HFF-Myc (cell line): Measurements from ENCODE around the gene GNG4.

Source experiments
- DNase-seq: peaks from one replicate; pipeline ENCODE4 v3.0.0-alpha.2; 2011; ENCODE audit warnings: low read depth; ENCODE audit errors: extremely low read depth
- H3K4me3 ChIP-seq: replicated peaks from 2 replicates; pipeline ENCODE4 v1.5.1; 2011; ENCODE audit warnings: low read depth, mild to moderate bottlenecking, control low read depth, low read length
- CTCF ChIP-seq: IDR thresholded peaks from 2 replicates; pipeline ENCODE4 v1.5.1; 2012; ENCODE audit warnings: mild to moderate bottlenecking, low read depth, low read length, control low read depth; ENCODE audit errors: missing control alignments

GNG4 gene

GRCh38 chr1:235649368-235650163 is at the start of gene GNG4:
Gene GNG4 (minus strand): TSS chr1:235649784. CDS start chr1:235583838, 65,946 bp downstream.
- no peak for DNase-seq
- H3K4me3 ChIP-seq: peak within 1 kb of the TSS; percentile 38
- no peak for TF ChIP-seq CTCF

DNA sequence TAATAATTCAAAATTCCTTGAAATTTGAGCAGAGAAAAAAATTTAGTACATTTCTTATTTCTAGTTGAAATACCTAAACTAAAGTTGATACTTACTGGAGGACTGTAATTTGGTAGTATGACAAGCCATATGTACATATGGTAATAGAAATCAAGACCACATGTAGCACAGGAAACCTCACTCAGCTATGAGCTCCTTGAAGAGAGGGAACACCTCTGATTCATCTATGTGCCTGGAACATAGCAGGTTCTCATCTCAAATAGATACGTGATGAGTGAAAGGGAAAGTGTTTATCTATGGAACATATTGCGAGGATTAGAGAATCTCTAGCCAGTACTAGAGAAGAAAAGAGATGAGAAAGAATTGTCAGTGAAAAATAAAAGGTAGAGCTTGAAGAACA is 47.9 kb upstream of the GNG4 start:
- no peak overlapping the region for H3K4me3 ChIP-seq
- peak; percentile 54 for DNase-seq
- no peak for TF ChIP-seq CTCF

DNA sequence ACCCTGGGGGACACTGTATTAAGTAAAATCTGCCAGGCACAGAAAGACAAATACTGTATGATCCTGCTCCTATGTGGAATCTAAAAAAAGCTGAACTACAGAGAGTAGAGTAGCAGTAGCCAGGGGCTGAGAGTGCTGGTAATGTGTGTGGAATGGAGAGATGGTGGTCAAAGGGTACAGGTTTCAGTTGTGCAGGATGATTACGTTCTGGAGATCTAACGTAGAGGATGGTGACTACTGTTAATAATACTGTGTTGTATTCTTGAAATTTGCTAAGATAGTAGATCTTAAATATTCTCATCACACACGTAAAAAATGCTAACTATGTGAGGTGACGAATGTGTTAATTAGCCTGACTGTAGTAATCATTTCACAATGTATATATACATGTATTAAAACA is 39.8 kb upstream of the GNG4 start:
- no peak for TF ChIP-seq CTCF
- no peak overlapping the region for H3K4me3 ChIP-seq
- DNase-seq: no peak

DNA sequence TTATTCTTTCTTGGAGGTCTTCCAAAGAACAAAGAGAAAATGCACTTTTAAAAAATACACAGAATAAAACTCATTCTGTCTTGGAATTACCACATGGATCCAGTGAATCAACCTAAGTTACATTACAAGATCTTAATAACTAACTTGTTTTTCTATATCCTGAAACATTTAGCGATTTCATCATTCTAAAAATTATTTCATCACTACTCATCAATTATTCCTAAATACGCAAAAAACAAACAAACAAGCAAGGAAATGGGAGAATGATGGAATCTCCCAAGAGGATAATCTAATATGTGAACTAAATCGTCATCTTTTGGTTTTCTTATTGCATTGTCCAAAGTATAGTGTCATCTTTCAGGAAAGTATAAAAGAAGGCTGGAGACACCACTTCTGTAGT is 38.5 kb upstream of the GNG4 start:
- no peak for TF ChIP-seq CTCF
- DNase-seq: no peak
- no peak overlapping the region for H3K4me3 ChIP-seq

- DNase-seq: no peak
- no peak for TF ChIP-seq CTCF
- no peak overlapping the region for H3K4me3 ChIP-seq
Observed at GRCh38 chr1:235683653-235684052, 34.1 kb upstream of the GNG4 start.

DNA sequence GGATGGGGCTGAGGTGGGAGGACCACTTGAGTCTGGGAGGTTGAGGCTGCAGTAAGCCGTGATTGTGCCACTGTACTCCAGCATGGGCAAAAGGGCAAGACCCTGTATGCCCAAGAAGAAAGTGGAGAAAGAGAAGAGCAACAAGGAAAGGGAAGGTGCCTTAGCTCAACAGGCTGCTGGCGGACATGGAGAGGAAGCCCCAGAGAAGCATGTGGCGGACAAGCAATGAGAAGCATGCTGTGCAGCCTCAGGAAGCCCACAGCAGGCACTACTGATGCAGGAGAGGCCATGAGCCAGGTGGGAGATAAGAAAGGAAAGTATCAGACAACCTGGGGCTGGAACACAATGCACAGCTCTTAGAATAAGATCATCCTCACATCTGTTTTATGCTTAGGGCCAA is 32.6 kb upstream of the GNG4 start:
- DNase-seq: no peak
- no peak for TF ChIP-seq CTCF

DNA sequence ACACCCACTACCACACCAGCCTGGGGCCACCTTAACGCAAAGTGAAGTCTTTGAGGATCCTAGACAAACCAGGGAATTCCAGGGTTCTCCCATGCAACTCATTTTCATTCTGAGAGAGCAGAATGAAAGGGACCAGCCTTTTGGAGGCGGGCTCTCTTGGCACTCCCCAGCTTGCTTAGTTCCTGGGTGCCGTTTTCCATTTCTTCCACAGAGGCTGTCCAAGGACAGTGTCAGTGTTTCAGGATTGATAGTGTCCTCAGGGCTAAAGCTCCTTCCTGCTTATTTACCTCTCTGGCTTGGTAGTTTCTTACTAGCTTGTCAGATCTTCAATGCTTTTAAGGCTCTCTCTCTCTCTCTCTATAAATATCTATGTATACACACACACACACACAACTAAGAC is 30.1 kb upstream of the GNG4 start:
- DNase-seq: no peak
- H3K4me3 ChIP-seq: no peak overlapping the region
- TF ChIP-seq CTCF: no peak

More for the DNA sequence above, 32.6 kb upstream of the GNG4 start:
- H3K4me3 ChIP-seq: no peak overlapping the region
